WTC11 (cell line): ENCODE measurements around the gene ENGASE. TPM values are rescaled to one million over a fixed set of nuclear protein-coding genes. Genes with fewer than 3 reads are reported as not detected.

ENCODE experiments used
- ATAC-seq: fragments of 200-7000 bp; cut with Tn5 transposase; 2 replicates; pipeline ENCODE4 v1.10.0; 2021; ENCODE audit warnings: mild to moderate bottlenecking, moderate library complexity
- CTCF ChIA-PET: fragments of 300-600 bp; sonication (Branson Sonifier 250); formaldehyde crosslinking; loops from one replicate; lab custom pipeline; 2021; ENCODE audit warnings: antibody characterized with exemption; lab: Charles Lee
- POLR2A ChIA-PET: fragments of 350-600 bp; sonication (Branson Sonifier 250); formaldehyde crosslinking; loops from one replicate; lab custom pipeline; 2021; ENCODE audit warnings: antibody characterized with exemption; lab: Charles Lee
- DNase-seq: peaks from one replicate; pipeline ENCODE4 v3.0.0; 2021; ENCODE audit warnings: low spot score
- H3K27ac Mint-ChIP-seq: 2 replicates; pipeline ENCODE4 v1.8.0; 2021; ENCODE audit warnings: mixed read lengths
- H3K27me3 Mint-ChIP-seq: 2 replicates; pipeline ENCODE4 v1.8.0; 2021; ENCODE audit warnings: low read depth, mild to moderate bottlenecking, moderate library complexity, mixed read lengths
- H3K36me3 Mint-ChIP-seq: 2 replicates; pipeline ENCODE4 v1.8.0; 2021; ENCODE audit warnings: mixed read lengths
- H3K4me1 Mint-ChIP-seq: 2 replicates; pipeline ENCODE4 v1.8.0; 2022; ENCODE audit warnings: mixed read lengths
- H3K4me3 Mint-ChIP-seq: 2 replicates; pipeline ENCODE4 v1.8.0; 2021; ENCODE audit warnings: mild to moderate bottlenecking, moderate library complexity, mixed read lengths
- H3K9me3 Mint-ChIP-seq: 2 replicates; pipeline ENCODE4 v1.8.0; 2021; ENCODE audit warnings: mixed read lengths
- ELF4 ChIP-seq: sonication (generic); formaldehyde crosslinking; IDR thresholded peaks from 2 replicates; pipeline ENCODE4 v1.8.1; 2022; ENCODE audit warnings: low read depth, mild to moderate bottlenecking, moderate library complexity, missing genetic modification reagents
- GABPB1 ChIP-seq: sonication (generic); formaldehyde crosslinking; IDR thresholded peaks from 2 replicates; pipeline ENCODE4 v1.8.1; 2023; ENCODE audit warnings: mild to moderate bottlenecking, missing genetic modification reagents
- HMGA2 ChIP-seq: fragments of 250-450 bp; sonication (Bioruptor Pico); IDR thresholded peaks from 2 replicates; pipeline ENCODE4 v1.4.0; 2021; ENCODE audit warnings: mild to moderate bottlenecking, moderate library complexity
- JUN ChIP-seq: sonication (generic); formaldehyde crosslinking; IDR thresholded peaks from 2 replicates; pipeline ENCODE4 v1.8.0; 2023; ENCODE audit warnings: mild to moderate bottlenecking, missing genetic modification reagents
- NR3C1 ChIP-seq: sonication (generic); formaldehyde crosslinking; conservative IDR thresholded peaks from 2 replicates; pipeline ENCODE4 v1.8.1; 2023; ENCODE audit warnings: low read depth, mild to moderate bottlenecking, missing genetic modification reagents
- PRRX2 ChIP-seq: fragments of 250-450 bp; sonication (Bioruptor Pico); IDR thresholded peaks from 2 replicates; pipeline ENCODE4 v1.8.0; 2021; ENCODE audit warnings: mild to moderate bottlenecking
- TEAD4 ChIP-seq: sonication (generic); formaldehyde crosslinking; IDR thresholded peaks from 2 replicates; pipeline ENCODE4 v1.8.0; 2022; ENCODE audit warnings: mild to moderate bottlenecking, missing genetic modification reagents
- ZNF219 ChIP-seq: sonication (generic); formaldehyde crosslinking; IDR thresholded peaks from 2 replicates; pipeline ENCODE4 v1.8.0; 2023; ENCODE audit warnings: missing genetic modification reagents, mild to moderate bottlenecking, borderline replicate concordance
- total RNA-seq: library from RNA; stranded (reverse); gene quantifications from 3 replicates; pipeline ENCODE4 v1.2.3, GENCODE V29; 2021
- TF ChIP-seq, protein P1 (sequence below): fragments of 200-600 bp; IDR thresholded peaks from 2 replicates; pipeline ENCODE4 v1.8.0; 2022; ENCODE audit warnings: antibody characterized with exemption
- TF ChIP-seq, protein P2 (sequence below): sonication (generic); formaldehyde crosslinking; IDR thresholded peaks from 2 replicates; pipeline ENCODE4 v1.8.0; 2023; ENCODE audit warnings: mild to moderate bottlenecking, missing genetic modification reagents
- TF ChIP-seq, protein P3 (sequence below): sonication (generic); formaldehyde crosslinking; IDR thresholded peaks from 2 replicates; pipeline ENCODE4 v1.8.0; 2023; ENCODE audit warnings: missing genetic modification reagents, mild to moderate bottlenecking, borderline replicate concordance
- TF ChIP-seq, protein P4 (sequence below): sonication (generic); formaldehyde crosslinking; IDR thresholded peaks from 2 replicates; pipeline ENCODE4 v1.8.1; 2023; ENCODE audit warnings: mild to moderate bottlenecking, missing genetic modification reagents, moderate library complexity
- TF ChIP-seq, protein P5 (sequence below): sonication (generic); formaldehyde crosslinking; IDR thresholded peaks from 2 replicates; pipeline ENCODE4 v1.8.1; 2022; ENCODE audit warnings: low read depth, mild to moderate bottlenecking, moderate library complexity, missing genetic modification reagents, borderline replicate concordance
- TF ChIP-seq, protein P6 (sequence below): sonication (generic); formaldehyde crosslinking; IDR thresholded peaks from 2 replicates; pipeline ENCODE4 v1.8.1; 2023; ENCODE audit warnings: mild to moderate bottlenecking, moderate library complexity, missing genetic modification reagents

Gene ENGASE
- total RNA-seq, 1 experiment from 2014 or later: 41.6 TPM

DNA sequence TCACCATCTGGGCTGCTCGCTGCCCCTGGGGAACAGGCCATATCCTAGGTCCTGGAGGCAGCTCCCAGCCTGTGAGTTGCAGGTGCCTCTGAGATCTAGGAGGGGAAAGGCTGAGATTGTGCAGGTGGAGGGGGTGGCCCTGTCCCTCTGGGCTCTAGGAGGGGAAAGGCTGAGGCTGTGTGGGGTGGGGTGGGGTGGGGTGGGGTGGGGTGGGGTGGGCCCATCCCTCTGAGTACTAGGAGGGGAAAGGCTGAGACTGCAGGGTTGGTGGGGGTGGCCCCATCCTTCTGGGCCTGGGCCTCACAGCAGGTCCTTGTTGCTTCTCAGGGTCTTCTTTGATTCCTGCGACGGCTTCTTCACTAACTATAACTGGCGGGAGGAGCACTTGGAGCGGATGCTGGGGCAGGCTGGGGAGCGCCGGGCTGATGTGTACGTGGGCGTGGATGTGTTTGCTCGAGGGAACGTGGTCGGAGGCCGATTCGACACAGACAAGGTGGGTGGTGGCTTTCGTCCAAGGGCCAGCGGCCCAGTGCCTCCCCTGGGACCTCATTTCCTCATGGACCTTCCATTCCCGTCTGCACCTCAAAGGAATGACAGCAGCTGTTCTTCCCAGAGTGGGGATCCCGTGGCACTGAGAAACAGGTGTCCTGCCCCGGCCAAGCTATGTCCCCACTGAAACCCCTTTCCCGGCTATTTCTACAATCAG lies 7.1 kb downstream of the ENGASE start (continued):
- TF ChIP-seq, protein P1, sequence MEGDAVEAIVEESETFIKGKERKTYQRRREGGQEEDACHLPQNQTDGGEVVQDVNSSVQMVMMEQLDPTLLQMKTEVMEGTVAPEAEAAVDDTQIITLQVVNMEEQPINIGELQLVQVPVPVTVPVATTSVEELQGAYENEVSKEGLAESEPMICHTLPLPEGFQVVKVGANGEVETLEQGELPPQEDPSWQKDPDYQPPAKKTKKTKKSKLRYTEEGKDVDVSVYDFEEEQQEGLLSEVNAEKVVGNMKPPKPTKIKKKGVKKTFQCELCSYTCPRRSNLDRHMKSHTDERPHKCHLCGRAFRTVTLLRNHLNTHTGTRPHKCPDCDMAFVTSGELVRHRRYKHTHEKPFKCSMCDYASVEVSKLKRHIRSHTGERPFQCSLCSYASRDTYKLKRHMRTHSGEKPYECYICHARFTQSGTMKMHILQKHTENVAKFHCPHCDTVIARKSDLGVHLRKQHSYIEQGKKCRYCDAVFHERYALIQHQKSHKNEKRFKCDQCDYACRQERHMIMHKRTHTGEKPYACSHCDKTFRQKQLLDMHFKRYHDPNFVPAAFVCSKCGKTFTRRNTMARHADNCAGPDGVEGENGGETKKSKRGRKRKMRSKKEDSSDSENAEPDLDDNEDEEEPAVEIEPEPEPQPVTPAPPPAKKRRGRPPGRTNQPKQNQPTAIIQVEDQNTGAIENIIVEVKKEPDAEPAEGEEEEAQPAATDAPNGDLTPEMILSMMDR: no peak

DNA sequence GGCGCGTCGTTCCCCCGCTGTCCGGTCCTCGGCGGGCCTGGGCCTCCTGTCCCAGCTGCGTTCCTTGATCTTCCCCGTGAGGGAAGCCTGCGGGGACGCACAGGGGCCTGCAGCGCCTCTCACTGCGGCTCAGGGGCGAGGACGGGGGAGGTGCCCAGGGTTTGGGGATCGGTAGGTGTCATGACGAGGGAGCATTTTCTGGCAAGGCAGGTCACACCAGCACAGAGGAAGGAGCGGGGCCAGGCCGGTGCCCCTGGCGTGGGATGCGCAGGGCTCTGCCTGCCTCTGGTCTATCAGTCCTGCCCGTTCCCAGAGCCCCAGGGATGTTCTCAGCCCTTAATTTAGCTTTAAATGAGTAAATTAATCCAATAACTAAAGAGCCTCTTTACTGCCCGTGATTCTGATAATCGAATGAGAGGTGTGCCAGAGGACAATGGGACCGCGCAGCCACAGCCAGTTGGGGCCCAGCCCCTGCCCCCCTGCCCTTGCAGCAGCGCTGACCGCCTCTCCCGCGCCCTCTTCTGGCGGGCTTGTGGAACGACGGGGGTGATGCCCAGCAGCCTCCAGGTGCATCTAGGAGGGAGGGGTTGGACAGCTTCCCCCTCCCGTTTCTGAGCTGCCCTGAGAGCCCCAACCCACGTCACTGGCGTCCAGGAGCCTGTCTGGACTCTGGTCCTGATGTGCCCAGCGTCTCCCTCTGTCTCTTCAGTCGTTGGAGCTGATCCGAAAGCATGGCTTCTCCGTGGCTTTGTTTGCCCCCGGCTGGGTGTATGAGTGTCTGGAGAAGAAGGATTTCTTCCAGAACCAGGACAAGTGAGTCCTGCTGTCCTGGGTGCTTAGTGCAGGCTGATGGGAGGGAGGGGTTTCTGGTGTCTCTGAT lies 7.9 kb downstream of the ENGASE start:
- H3K27me3 Mint-ChIP-seq: no peaks in the 10 kb centered on the region
- H3K27ac Mint-ChIP-seq: no peak overlapping the region
- H3K36me3 Mint-ChIP-seq: peaks cover 28% of the 10 kb centered on the region
- ChIA-PET CTCF (interaction anchor here (0.6 to 3.4 kb wide), 16 partner anchors 8 to 1501 kb away, joined by 3 to 26 read pairs (median 4); partner anchors contain the start of gene ENGASE), POLR2A (interaction anchor here (0.7 kb wide), 1 partner anchor 33 kb away, joined by 3 read pairs; no protein-coding TSS in a partner anchor)
- no peaks in the 10 kb centered on the region for H3K4me1 Mint-ChIP-seq
- ATAC-seq (peak; percentile 82), DNase-seq (peak; percentile 86)
- H3K4me3 Mint-ChIP-seq: no peak overlapping the region
- no peaks in the 10 kb centered on the region; the same call in 1 of the 2 replicates for H3K9me3 Mint-ChIP-seq
- TF ChIP-seq, protein P2, sequence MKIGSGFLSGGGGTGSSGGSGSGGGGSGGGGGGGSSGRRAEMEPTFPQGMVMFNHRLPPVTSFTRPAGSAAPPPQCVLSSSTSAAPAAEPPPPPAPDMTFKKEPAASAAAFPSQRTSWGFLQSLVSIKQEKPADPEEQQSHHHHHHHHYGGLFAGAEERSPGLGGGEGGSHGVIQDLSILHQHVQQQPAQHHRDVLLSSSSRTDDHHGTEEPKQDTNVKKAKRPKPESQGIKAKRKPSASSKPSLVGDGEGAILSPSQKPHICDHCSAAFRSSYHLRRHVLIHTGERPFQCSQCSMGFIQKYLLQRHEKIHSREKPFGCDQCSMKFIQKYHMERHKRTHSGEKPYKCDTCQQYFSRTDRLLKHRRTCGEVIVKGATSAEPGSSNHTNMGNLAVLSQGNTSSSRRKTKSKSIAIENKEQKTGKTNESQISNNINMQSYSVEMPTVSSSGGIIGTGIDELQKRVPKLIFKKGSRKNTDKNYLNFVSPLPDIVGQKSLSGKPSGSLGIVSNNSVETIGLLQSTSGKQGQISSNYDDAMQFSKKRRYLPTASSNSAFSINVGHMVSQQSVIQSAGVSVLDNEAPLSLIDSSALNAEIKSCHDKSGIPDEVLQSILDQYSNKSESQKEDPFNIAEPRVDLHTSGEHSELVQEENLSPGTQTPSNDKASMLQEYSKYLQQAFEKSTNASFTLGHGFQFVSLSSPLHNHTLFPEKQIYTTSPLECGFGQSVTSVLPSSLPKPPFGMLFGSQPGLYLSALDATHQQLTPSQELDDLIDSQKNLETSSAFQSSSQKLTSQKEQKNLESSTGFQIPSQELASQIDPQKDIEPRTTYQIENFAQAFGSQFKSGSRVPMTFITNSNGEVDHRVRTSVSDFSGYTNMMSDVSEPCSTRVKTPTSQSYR (CRISPR knock-in tag): no peak
- no peak for TF ChIP-seq ZNF219 (CRISPR knock-in tag)
- TF ChIP-seq, protein P3, sequence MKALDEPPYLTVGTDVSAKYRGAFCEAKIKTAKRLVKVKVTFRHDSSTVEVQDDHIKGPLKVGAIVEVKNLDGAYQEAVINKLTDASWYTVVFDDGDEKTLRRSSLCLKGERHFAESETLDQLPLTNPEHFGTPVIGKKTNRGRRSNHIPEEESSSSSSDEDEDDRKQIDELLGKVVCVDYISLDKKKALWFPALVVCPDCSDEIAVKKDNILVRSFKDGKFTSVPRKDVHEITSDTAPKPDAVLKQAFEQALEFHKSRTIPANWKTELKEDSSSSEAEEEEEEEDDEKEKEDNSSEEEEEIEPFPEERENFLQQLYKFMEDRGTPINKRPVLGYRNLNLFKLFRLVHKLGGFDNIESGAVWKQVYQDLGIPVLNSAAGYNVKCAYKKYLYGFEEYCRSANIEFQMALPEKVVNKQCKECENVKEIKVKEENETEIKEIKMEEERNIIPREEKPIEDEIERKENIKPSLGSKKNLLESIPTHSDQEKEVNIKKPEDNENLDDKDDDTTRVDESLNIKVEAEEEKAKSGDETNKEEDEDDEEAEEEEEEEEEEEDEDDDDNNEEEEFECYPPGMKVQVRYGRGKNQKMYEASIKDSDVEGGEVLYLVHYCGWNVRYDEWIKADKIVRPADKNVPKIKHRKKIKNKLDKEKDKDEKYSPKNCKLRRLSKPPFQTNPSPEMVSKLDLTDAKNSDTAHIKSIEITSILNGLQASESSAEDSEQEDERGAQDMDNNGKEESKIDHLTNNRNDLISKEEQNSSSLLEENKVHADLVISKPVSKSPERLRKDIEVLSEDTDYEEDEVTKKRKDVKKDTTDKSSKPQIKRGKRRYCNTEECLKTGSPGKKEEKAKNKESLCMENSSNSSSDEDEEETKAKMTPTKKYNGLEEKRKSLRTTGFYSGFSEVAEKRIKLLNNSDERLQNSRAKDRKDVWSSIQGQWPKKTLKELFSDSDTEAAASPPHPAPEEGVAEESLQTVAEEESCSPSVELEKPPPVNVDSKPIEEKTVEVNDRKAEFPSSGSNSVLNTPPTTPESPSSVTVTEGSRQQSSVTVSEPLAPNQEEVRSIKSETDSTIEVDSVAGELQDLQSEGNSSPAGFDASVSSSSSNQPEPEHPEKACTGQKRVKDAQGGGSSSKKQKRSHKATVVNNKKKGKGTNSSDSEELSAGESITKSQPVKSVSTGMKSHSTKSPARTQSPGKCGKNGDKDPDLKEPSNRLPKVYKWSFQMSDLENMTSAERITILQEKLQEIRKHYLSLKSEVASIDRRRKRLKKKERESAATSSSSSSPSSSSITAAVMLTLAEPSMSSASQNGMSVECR (CRISPR knock-in tag): no peak
- 0 out of 2 replicates have a peak, but pooled peaks have one; percentile 5 for TF ChIP-seq PRRX2
- TF ChIP-seq NR3C1 (CRISPR knock-in tag): no peak
- TF ChIP-seq HMGA2: no peak
- TF ChIP-seq, protein P4, sequence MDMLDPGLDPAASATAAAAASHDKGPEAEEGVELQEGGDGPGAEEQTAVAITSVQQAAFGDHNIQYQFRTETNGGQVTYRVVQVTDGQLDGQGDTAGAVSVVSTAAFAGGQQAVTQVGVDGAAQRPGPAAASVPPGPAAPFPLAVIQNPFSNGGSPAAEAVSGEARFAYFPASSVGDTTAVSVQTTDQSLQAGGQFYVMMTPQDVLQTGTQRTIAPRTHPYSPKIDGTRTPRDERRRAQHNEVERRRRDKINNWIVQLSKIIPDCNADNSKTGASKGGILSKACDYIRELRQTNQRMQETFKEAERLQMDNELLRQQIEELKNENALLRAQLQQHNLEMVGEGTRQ: no peak
- TF ChIP-seq JUN: no peak
- TF ChIP-seq, protein P1: peak; percentile 77
- TF ChIP-seq TEAD4 (CRISPR knock-in tag): no peak
- TF ChIP-seq GABPB1 (CRISPR knock-in tag): 0 out of 2 replicates have a peak, but pooled peaks have one; percentile 14
- TF ChIP-seq, protein P5, sequence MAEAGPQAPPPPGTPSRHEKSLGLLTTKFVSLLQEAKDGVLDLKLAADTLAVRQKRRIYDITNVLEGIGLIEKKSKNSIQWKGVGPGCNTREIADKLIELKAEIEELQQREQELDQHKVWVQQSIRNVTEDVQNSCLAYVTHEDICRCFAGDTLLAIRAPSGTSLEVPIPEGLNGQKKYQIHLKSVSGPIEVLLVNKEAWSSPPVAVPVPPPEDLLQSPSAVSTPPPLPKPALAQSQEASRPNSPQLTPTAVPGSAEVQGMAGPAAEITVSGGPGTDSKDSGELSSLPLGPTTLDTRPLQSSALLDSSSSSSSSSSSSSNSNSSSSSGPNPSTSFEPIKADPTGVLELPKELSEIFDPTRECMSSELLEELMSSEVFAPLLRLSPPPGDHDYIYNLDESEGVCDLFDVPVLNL (CRISPR knock-in tag): no peak
- TF ChIP-seq ELF4 (CRISPR knock-in tag): no peak
- TF ChIP-seq, protein P6, sequence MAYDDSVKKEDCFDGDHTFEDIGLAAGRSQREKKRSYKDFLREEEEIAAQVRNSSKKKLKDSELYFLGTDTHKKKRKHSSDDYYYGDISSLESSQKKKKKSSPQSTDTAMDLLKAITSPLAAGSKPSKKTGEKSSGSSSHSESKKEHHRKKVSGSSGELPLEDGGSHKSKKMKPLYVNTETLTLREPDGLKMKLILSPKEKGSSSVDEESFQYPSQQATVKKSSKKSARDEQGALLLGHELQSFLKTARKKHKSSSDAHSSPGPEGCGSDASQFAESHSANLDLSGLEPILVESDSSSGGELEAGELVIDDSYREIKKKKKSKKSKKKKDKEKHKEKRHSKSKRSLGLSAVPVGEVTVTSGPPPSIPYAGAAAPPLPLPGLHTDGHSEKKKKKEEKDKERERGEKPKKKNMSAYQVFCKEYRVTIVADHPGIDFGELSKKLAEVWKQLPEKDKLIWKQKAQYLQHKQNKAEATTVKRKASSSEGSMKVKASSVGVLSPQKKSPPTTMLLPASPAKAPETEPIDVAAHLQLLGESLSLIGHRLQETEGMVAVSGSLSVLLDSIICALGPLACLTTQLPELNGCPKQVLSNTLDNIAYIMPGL (CRISPR knock-in tag): no peak
